HEK293 (cell line): Measurements from ENCODE around the gene DOCK4.

Experiments used
- CTCF ChIA-PET: fragments of 350-600 bp; formaldehyde crosslinking; extraction: SDS; loops from one replicate; lab custom pipeline; 2021; ENCODE audit warnings: antibody characterized with exemption; lab: Yijun Ruan, JAX
- POLR2A ChIA-PET: fragments of 300-600 bp; formaldehyde crosslinking; extraction: SDS; loops from one replicate; lab custom pipeline; 2020; ENCODE audit warnings: antibody characterized with exemption, inconsistent platforms; lab: Yijun Ruan, JAX
- H3K27ac ChIP-seq: fragments of 200-500 bp; sonication (Bioruptor generic); 2 replicates; pipeline ENCODE4 v1.5.1; 2014; ENCODE audit warnings: low read depth, low read length, control low read depth, inconsistent platforms; ENCODE audit errors: extremely low read depth
- H3K36me3 ChIP-seq, 2 experiments: fragments of 200-500 bp in 1 of 2; sonication (Bioruptor generic) in 1 of 2; 1 replicate in 1 of 2; 2 replicates in 1 of 2; pipeline ENCODE4 v1.5.1; 2014 to 2017; ENCODE audit warnings: inconsistent platforms in 2 of 2, low read length in 2 of 2; ENCODE audit not compliant: control insufficient read depth in 2 of 2, insufficient read depth in 1 of 2
- H3K4me1 ChIP-seq: fragments of 200-500 bp; sonication (Bioruptor generic); 2 replicates; pipeline ENCODE4 v1.5.1; 2014; ENCODE audit warnings: mild to moderate bottlenecking, low read length, inconsistent platforms; ENCODE audit not compliant: control insufficient read depth, insufficient read depth
- H3K4me3 ChIP-seq: 2 replicates; pipeline ENCODE4 v1.5.1; 2011; ENCODE audit warnings: low read depth, mild to moderate bottlenecking, control low read depth, low read length, moderate library complexity
- H3K9me3 ChIP-seq: fragments of 200-500 bp; sonication (Bioruptor generic); 2 replicates; pipeline ENCODE4 v1.5.1; 2014; ENCODE audit warnings: low read depth, low read length, inconsistent platforms; ENCODE audit not compliant: control insufficient read depth, insufficient read depth
- HOXC10 ChIP-seq: sonication (generic); formaldehyde crosslinking; IDR thresholded peaks from 2 replicates; pipeline ENCODE4 v1.8.1; 2023; ENCODE audit warnings: mild to moderate bottlenecking, missing genetic modification reagents
- KLF7 ChIP-seq: fragments of 450-650 bp; formaldehyde crosslinking; IDR thresholded peaks from 2 replicates; pipeline ENCODE4 v1.5.1; 2016; ENCODE audit warnings: missing biosample characterization, missing genetic modification characterization, borderline replicate concordance
- RBAK ChIP-seq: fragments of 450-650 bp; formaldehyde crosslinking; IDR thresholded peaks from 2 replicates; pipeline ENCODE4 v1.5.1; 2016; ENCODE audit warnings: missing biosample characterization, missing genetic modification characterization
- TRIM28 ChIP-seq: IDR thresholded peaks from 2 replicates; pipeline ENCODE4 v1.6.1; 2011; ENCODE audit warnings: low read length, control low read depth, borderline replicate concordance
- ZNF10 ChIP-seq: fragments of 450-650 bp; formaldehyde crosslinking; IDR thresholded peaks from 2 replicates; pipeline ENCODE4 v1.5.1; 2017; ENCODE audit warnings: missing biosample characterization, missing genetic modification characterization
- ZNF184 ChIP-seq: fragments of 450-650 bp; IDR thresholded peaks from 2 replicates; pipeline ENCODE4 v1.5.1; 2018; ENCODE audit warnings: missing biosample characterization, mild to moderate bottlenecking, missing genetic modification characterization
- ZNF248 ChIP-seq: fragments of 450-650 bp; formaldehyde crosslinking; IDR thresholded peaks from 2 replicates; pipeline ENCODE4 v1.5.1; 2017; ENCODE audit warnings: missing biosample characterization, missing genetic modification characterization
- ZNF335 ChIP-seq: fragments of 450-650 bp; formaldehyde crosslinking; conservative IDR thresholded peaks from 2 replicates; pipeline ENCODE4 v1.5.1; 2016; ENCODE audit warnings: missing biosample characterization, missing genetic modification characterization
- ZNF426 ChIP-seq: fragments of 450-650 bp; formaldehyde crosslinking; IDR thresholded peaks from 2 replicates; pipeline ENCODE4 v1.5.1; 2017; ENCODE audit warnings: missing biosample characterization, missing genetic modification characterization, mild to moderate bottlenecking, inconsistent platforms, moderate library complexity
- ZNF473 ChIP-seq: fragments of 450-650 bp; formaldehyde crosslinking; IDR thresholded peaks from 2 replicates; pipeline ENCODE4 v1.5.1; 2017; ENCODE audit warnings: missing biosample characterization, missing genetic modification characterization
- ZNF514 ChIP-seq: fragments of 450-650 bp; formaldehyde crosslinking; IDR thresholded peaks from 2 replicates; pipeline ENCODE4 v1.5.1; 2016; ENCODE audit warnings: missing biosample characterization, missing genetic modification characterization
- ZNF654 ChIP-seq: fragments of 450-650 bp; formaldehyde crosslinking; IDR thresholded peaks from 2 replicates; pipeline ENCODE4 v1.5.1; 2016; ENCODE audit warnings: low read depth, missing biosample characterization, missing genetic modification characterization
- ZNF747 ChIP-seq: fragments of 450-650 bp; formaldehyde crosslinking; IDR thresholded peaks from 2 replicates; pipeline ENCODE4 v1.5.1; 2016; ENCODE audit warnings: missing biosample characterization, missing genetic modification characterization
- ZNF792 ChIP-seq: fragments of 450-650 bp; formaldehyde crosslinking; IDR thresholded peaks from 2 replicates; pipeline ENCODE4 v1.5.1; 2016; ENCODE audit warnings: missing biosample characterization, missing genetic modification characterization
- TF ChIP-seq, protein P1 (sequence below): fragments of 450-650 bp; formaldehyde crosslinking; IDR thresholded peaks from 2 replicates; pipeline ENCODE4 v1.5.1; 2016; ENCODE audit warnings: missing biosample characterization, missing genetic modification characterization
- TF ChIP-seq, protein P2 (sequence below): fragments of 450-650 bp; formaldehyde crosslinking; IDR thresholded peaks from 2 replicates; pipeline ENCODE4 v1.5.1; 2016; ENCODE audit warnings: missing biosample characterization, missing genetic modification characterization
- TF ChIP-seq, protein P3 (sequence below): fragments of 450-650 bp; IDR thresholded peaks from 2 replicates; pipeline ENCODE4 v1.5.1; 2018; ENCODE audit warnings: missing biosample characterization, missing genetic modification characterization
- TF ChIP-seq, protein P4 (sequence below): fragments of 450-650 bp; formaldehyde crosslinking; IDR thresholded peaks from 2 replicates; pipeline ENCODE4 v1.5.1; 2016; ENCODE audit warnings: missing biosample characterization, missing genetic modification characterization
- TF ChIP-seq, protein P5 (sequence below): fragments of 450-650 bp; formaldehyde crosslinking; IDR thresholded peaks from 2 replicates; pipeline ENCODE4 v1.5.1; 2016; ENCODE audit warnings: missing biosample characterization, missing genetic modification characterization

Gene DOCK4

DNA sequence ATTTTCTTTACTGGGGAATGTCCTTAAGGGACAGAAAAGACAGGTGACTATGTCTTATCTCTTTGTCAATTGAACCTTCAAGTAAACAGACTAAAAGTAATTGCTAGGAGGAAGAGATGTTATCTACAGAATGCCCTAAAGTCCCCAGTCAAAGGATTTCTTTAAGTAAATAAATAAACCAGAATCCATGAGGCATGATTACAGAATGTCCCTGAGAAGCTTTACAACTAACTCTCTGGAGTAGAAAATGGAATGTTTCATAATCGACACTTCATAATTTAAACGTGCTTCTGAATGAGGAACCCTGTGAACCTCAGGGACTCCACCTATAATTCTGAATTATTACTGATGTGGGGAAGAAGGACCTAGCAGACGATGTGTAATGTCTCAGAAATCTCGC is 456.0 kb downstream of the DOCK4 start:
- ChIA-PET POLR2A (no interaction called here), CTCF (interaction anchor here (0.6 to 1.0 kb wide), 4 partner anchors 9 to 740 kb away, joined by 3 to 4 read pairs (median 3); no protein-coding TSS in a partner anchor)
- no peaks in the 10 kb centered on the region for H3K4me1 ChIP-seq
- no peak overlapping the region for H3K27ac ChIP-seq
- H3K4me3 ChIP-seq = no peak overlapping the region
- no peaks in the 10 kb centered on the region for H3K36me3 ChIP-seq
- H3K9me3 ChIP-seq = no peaks in the 10 kb centered on the region
- TF ChIP-seq, protein P1, sequence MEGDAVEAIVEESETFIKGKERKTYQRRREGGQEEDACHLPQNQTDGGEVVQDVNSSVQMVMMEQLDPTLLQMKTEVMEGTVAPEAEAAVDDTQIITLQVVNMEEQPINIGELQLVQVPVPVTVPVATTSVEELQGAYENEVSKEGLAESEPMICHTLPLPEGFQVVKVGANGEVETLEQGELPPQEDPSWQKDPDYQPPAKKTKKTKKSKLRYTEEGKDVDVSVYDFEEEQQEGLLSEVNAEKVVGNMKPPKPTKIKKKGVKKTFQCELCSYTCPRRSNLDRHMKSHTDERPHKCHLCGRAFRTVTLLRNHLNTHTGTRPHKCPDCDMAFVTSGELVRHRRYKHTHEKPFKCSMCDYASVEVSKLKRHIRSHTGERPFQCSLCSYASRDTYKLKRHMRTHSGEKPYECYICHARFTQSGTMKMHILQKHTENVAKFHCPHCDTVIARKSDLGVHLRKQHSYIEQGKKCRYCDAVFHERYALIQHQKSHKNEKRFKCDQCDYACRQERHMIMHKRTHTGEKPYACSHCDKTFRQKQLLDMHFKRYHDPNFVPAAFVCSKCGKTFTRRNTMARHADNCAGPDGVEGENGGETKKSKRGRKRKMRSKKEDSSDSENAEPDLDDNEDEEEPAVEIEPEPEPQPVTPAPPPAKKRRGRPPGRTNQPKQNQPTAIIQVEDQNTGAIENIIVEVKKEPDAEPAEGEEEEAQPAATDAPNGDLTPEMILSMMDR (tag by site-specific recombination) = no peak
- no peak for TF ChIP-seq TRIM28
- TF ChIP-seq ZNF248 = no peak
- TF ChIP-seq ZNF654 = no peak
- TF ChIP-seq ZNF426 (tag by site-specific recombination) = no peak
- TF ChIP-seq HOXC10 = no peak
- TF ChIP-seq, protein P2, sequence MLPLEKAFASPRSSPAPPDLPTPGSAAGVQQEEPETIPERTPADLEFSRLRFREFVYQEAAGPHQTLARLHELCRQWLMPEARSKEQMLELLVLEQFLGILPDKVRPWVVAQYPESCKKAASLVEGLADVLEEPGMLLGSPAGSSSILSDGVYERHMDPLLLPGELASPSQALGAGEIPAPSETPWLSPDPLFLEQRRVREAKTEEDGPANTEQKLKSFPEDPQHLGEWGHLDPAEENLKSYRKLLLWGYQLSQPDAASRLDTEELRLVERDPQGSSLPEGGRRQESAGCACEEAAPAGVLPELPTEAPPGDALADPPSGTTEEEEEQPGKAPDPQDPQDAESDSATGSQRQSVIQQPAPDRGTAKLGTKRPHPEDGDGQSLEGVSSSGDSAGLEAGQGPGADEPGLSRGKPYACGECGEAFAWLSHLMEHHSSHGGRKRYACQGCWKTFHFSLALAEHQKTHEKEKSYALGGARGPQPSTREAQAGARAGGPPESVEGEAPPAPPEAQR (tag by site-specific recombination) = no peak
- no peak for TF ChIP-seq ZNF747 (tag by site-specific recombination)
- TF ChIP-seq ZNF473 = no peak
- TF ChIP-seq ZNF335 = no peak
- TF ChIP-seq, protein P3, sequence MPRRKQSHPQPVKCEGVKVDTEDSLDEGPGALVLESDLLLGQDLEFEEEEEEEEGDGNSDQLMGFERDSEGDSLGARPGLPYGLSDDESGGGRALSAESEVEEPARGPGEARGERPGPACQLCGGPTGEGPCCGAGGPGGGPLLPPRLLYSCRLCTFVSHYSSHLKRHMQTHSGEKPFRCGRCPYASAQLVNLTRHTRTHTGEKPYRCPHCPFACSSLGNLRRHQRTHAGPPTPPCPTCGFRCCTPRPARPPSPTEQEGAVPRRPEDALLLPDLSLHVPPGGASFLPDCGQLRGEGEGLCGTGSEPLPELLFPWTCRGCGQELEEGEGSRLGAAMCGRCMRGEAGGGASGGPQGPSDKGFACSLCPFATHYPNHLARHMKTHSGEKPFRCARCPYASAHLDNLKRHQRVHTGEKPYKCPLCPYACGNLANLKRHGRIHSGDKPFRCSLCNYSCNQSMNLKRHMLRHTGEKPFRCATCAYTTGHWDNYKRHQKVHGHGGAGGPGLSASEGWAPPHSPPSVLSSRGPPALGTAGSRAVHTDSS (tag by site-specific recombination) = no peak
- no peak for TF ChIP-seq ZNF514 (tag by site-specific recombination)
- TF ChIP-seq, protein P4, sequence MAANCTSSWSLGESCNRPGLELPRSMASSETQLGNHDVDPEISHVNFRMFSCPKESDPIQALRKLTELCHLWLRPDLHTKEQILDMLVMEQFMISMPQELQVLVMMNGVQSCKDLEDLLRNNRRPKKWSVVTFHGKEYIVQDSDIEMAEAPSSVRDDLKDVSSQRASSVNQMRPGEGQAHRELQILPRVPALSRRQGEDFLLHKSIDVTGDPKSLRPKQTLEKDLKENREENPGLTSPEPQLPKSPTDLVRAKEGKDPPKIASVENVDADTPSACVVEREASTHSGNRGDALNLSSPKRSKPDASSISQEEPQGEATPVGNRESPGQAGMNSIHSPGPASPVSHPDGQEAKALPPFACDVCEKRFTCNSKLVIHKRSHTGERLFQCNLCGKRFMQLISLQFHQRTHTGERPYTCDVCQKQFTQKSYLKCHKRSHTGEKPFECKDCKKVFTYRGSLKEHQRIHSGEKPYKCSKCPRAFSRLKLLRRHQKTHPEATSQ (tag by site-specific recombination) = no peak
- no peak for TF ChIP-seq RBAK (tag by site-specific recombination)
- no peak for TF ChIP-seq ZNF184 (tag by site-specific recombination)
- TF ChIP-seq KLF7 (tag by site-specific recombination) = no peak
- TF ChIP-seq, protein P5, sequence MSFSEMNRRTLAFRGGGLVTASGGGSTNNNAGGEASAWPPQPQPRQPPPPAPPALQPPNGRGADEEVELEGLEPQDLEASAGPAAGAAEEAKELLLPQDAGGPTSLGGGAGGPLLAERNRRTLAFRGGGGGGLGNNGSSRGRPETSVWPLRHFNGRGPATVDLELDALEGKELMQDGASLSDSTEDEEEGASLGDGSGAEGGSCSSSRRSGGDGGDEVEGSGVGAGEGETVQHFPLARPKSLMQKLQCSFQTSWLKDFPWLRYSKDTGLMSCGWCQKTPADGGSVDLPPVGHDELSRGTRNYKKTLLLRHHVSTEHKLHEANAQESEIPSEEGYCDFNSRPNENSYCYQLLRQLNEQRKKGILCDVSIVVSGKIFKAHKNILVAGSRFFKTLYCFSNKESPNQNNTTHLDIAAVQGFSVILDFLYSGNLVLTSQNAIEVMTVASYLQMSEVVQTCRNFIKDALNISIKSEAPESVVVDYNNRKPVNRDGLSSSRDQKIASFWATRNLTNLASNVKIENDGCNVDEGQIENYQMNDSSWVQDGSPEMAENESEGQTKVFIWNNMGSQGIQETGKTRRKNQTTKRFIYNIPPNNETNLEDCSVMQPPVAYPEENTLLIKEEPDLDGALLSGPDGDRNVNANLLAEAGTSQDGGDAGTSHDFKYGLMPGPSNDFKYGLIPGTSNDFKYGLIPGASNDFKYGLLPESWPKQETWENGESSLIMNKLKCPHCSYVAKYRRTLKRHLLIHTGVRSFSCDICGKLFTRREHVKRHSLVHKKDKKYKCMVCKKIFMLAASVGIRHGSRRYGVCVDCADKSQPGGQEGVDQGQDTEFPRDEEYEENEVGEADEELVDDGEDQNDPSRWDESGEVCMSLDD (tag by site-specific recombination) = no peak
- no peak for TF ChIP-seq ZNF10
- TF ChIP-seq ZNF792 = no peak
